WTC11 (cell line): ENCODE data around the gene AFM.

Experiments
- CTCF ChIP-seq: fragments of 200-600 bp; IDR thresholded peaks from 2 replicates; pipeline ENCODE4 v1.8.0; 2022; ENCODE audit warnings: antibody characterized with exemption
- ZBTB43 ChIP-seq: sonication (generic); formaldehyde crosslinking; IDR thresholded peaks from 2 replicates; pipeline ENCODE4 v1.8.1; 2023; ENCODE audit warnings: mild to moderate bottlenecking, missing genetic modification reagents
- ZNF138 ChIP-seq: sonication (generic); formaldehyde crosslinking; conservative IDR thresholded peaks from 2 replicates; pipeline ENCODE4 v1.8.1; 2022; ENCODE audit warnings: mild to moderate bottlenecking, moderate library complexity, missing genetic modification reagents

GRCh38 chr4:73539386-73539785, 57.8 kb downstream of the AFM start:
- TF ChIP-seq CTCF = no peak
- TF ChIP-seq ZBTB43 (CRISPR knock-in tag) = no peak
- no peak for TF ChIP-seq ZNF138
